GM10266 (cell line): ENCODE measurements around the gene PI4K2A.
"Not testable (repeated sequence)": the region's sequence is repeated elsewhere in the genome, so short reads cannot be mapped to it uniquely, and the experiment has no call there.

Experiments used
- DNase-seq: peaks from one replicate; pipeline ENCODE4 v3.0.0; 2012; ENCODE audit errors: extremely low spot score
- CTCF ChIP-seq: IDR thresholded peaks from 2 replicates; pipeline ENCODE4 v1.5.1; 2012; ENCODE audit warnings: mild to moderate bottlenecking, low read depth; ENCODE audit not compliant: control insufficient read depth, insufficient read depth; ENCODE audit errors: missing control alignments

The PI4K2A gene

GRCh38 chr10:97686301-97686961, 46.0 kb downstream of the PI4K2A start:
- DNase-seq, result no peak
- TF ChIP-seq CTCF, result no peak

- DNase-seq, result peak; percentile 95
- no peak for TF ChIP-seq CTCF
Observed at GRCh38 chr10:97686962-97687784, 46.7 kb downstream of the PI4K2A start, which contains the start of gene AVPI1. Gene AVPI1 (minus strand): TSS chr10:97687241. CDS start chr10:97679905, 7,336 bp downstream.

GRCh38 chr10:97687785-97688781, 47.6 kb downstream of the PI4K2A start:
- no peak for TF ChIP-seq CTCF
- DNase-seq, result no peak

- TF ChIP-seq CTCF, result no peak
- no peak for DNase-seq
Observed at GRCh38 chr10:97689559-97690020, 49.1 kb downstream of the PI4K2A start.

- no peak for TF ChIP-seq CTCF
- no peak for DNase-seq
Observed at GRCh38 chr10:97690133-97690532, 49.7 kb downstream of the PI4K2A start.

- DNase-seq, result not testable (repeated sequence)
Observed at GRCh38 chr10:97698072-97698655, 57.7 kb downstream of the PI4K2A start.
